Eye (tissue), 1 donor: ENCODE data around the gene GIGYF2.
"Not testable (repeated sequence)": the region's sequence is repeated elsewhere in the genome, so short reads cannot be mapped to it uniquely, and the experiment has no call there.

Experiments used
- DNase-seq: peaks from one replicate; pipeline ENCODE4 v3.0.0-alpha.2; 2015

The GIGYF2 gene

GRCh38 chr2:232831496-232831895 lies 134.4 kb downstream of the GIGYF2 start:
- DNase-seq: no peak

GRCh38 chr2:232833830-232834229 lies 136.7 kb downstream of the GIGYF2 start:
- peak; percentile 63 for DNase-seq

- DNase-seq: no peak
These were observed 138.6 kb downstream of the GIGYF2 start for GRCh38 chr2:232835687-232836208.

GRCh38 chr2:232836934-232837333 lies 139.8 kb downstream of the GIGYF2 start:
- DNase-seq: no peak

GRCh38 chr2:232838406-232838874 lies 141.3 kb downstream of the GIGYF2 start:
- DNase-seq: no peak

- no peak for DNase-seq
These were observed 142.4 kb downstream of the GIGYF2 start for GRCh38 chr2:232839411-232840079.

GRCh38 chr2:232842689-232843088 lies 145.6 kb downstream of the GIGYF2 start:
- DNase-seq: no peak

GRCh38 chr2:232843834-232844233 lies 146.7 kb downstream of the GIGYF2 start:
- no peak for DNase-seq

GRCh38 chr2:232846055-232846454 lies 148.9 kb downstream of the GIGYF2 start:
- no peak for DNase-seq

- DNase-seq: no peak
These were observed 152.9 kb downstream of the GIGYF2 start for GRCh38 chr2:232850039-232850438.

GRCh38 chr2:232852081-232852480 lies 154.9 kb downstream of the GIGYF2 start:
- DNase-seq: not testable (repeated sequence)

- no peak for DNase-seq
These were observed 155.5 kb downstream of the GIGYF2 start for GRCh38 chr2:232852676-232853075.

GRCh38 chr2:232854082-232854481 lies 157.0 kb downstream of the GIGYF2 start:
- no peak for DNase-seq

GRCh38 chr2:232857158-232857563 lies 160.0 kb downstream of the GIGYF2 start:
- no peak for DNase-seq

- DNase-seq: no peak
These were observed 162.3 kb downstream of the GIGYF2 start for GRCh38 chr2:232859385-232859916.

GRCh38 chr2:232860593-232861241 lies 163.6 kb downstream of the GIGYF2 start:
- no peak for DNase-seq

GRCh38 chr2:232861353-232861752 lies 164.2 kb downstream of the GIGYF2 start:
- DNase-seq: no peak

GRCh38 chr2:232863996-232864395 lies 166.9 kb downstream of the GIGYF2 start:
- DNase-seq: no peak

- DNase-seq: no peak
These were observed 168.0 kb downstream of the GIGYF2 start for GRCh38 chr2:232865165-232865564.

GRCh38 chr2:232866104-232866503 lies 169.0 kb downstream of the GIGYF2 start:
- no peak for DNase-seq

GRCh38 chr2:232869138-232870017 lies 172.2 kb downstream of the GIGYF2 start:
- no peak for DNase-seq

GRCh38 chr2:232870018-232870765 lies 173.1 kb downstream of the GIGYF2 start, which contains the start of gene SNORC:
Gene SNORC (plus strand): TSS chr2:232870264. CDS start chr2:232870342, 78 bp downstream.
- no peak for DNase-seq
